Measurements from ENCODE around the gene SLC38A2.
A peak's percentile ranks its signal among the peaks of the same experiment; 100 is the strongest.

DNA sequence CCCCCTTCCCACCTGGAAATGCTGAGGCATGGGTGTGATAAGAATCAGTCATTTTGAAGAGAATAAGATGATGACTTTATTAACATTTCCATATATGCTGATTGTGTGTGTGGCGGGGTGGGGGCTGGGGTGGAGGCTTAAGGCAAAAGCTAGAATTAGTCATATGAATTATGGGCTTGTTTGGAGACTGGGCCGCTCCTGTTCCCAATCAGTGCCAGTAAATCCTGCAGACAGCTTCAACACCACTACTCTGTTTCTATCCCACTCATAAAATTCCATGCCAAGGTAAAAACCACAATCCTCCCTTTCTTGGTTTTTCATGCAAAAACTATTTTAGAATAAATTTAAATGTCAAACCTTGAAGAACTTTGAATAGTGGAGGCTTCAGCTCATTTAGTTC, 29.9 kb upstream of the SLC38A2 start:
- TF ChIP-seq POLR2A (IDR thresholded peaks at IDR 0.05) (no peak), POLR2AphosphoS5 (IDR thresholded peaks at IDR 0.05) (peak; percentile 41)
- TF ChIP-seq, protein P1, sequence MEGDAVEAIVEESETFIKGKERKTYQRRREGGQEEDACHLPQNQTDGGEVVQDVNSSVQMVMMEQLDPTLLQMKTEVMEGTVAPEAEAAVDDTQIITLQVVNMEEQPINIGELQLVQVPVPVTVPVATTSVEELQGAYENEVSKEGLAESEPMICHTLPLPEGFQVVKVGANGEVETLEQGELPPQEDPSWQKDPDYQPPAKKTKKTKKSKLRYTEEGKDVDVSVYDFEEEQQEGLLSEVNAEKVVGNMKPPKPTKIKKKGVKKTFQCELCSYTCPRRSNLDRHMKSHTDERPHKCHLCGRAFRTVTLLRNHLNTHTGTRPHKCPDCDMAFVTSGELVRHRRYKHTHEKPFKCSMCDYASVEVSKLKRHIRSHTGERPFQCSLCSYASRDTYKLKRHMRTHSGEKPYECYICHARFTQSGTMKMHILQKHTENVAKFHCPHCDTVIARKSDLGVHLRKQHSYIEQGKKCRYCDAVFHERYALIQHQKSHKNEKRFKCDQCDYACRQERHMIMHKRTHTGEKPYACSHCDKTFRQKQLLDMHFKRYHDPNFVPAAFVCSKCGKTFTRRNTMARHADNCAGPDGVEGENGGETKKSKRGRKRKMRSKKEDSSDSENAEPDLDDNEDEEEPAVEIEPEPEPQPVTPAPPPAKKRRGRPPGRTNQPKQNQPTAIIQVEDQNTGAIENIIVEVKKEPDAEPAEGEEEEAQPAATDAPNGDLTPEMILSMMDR (IDR thresholded peaks at IDR 0.05), result no peak

All from prostate gland (tissue), 2 donors.